ENCODE data around the gene NUTM2E.
"Not testable (repeated sequence)": the region's sequence is repeated elsewhere in the genome, so short reads cannot be mapped to it uniquely, and the experiment has no call there.

Gene NUTM2E

GRCh38 chr10:79853191-79853854, 26.8 kb downstream of the NUTM2E start:
- not testable (repeated sequence) for DNase-seq (ENCODE audit: insufficient read length, low spot score); FAIRE-seq

- DNase-seq (ENCODE audit: insufficient read length, low spot score); FAIRE-seq: not testable (repeated sequence)
Observed at GRCh38 chr10:79862269-79862668, 35.7 kb downstream of the NUTM2E start.

GRCh38 chr10:79862803-79863202, 36.3 kb downstream of the NUTM2E start:
- peak; percentile 9 for TF ChIP-seq CTCF (IDR thresholded peaks at IDR 0.05; ENCODE audit: insufficient read depth, missing control alignments)
- not testable (repeated sequence) for FAIRE-seq; DNase-seq (ENCODE audit: insufficient read length, low spot score)

GRCh38 chr10:79866903-79867551, 40.5 kb downstream of the NUTM2E start:
- not testable (repeated sequence) for DNase-seq (ENCODE audit: insufficient read length, low spot score); FAIRE-seq

- not testable (repeated sequence) for FAIRE-seq; DNase-seq (ENCODE audit: insufficient read length, low spot score)
Observed at GRCh38 chr10:79868023-79868422, 41.5 kb downstream of the NUTM2E start.

- not testable (repeated sequence) for FAIRE-seq; DNase-seq (ENCODE audit: insufficient read length, low spot score)
Observed at GRCh38 chr10:79869439-79870097, 43.0 kb downstream of the NUTM2E start.

GRCh38 chr10:79871729-79872128, 45.2 kb downstream of the NUTM2E start:
- DNase-seq (ENCODE audit: insufficient read length, low spot score); FAIRE-seq: not testable (repeated sequence)

Measured in D721Med (cell line).